ENCODE data around the gene RHBDD3. TPM values are rescaled to one million over a fixed set of nuclear protein-coding genes. Genes with fewer than 3 reads are reported as not detected.

Gene RHBDD3
- total RNA-seq, 1 experiment from 2014 or later = 49.6 TPM

DNA sequence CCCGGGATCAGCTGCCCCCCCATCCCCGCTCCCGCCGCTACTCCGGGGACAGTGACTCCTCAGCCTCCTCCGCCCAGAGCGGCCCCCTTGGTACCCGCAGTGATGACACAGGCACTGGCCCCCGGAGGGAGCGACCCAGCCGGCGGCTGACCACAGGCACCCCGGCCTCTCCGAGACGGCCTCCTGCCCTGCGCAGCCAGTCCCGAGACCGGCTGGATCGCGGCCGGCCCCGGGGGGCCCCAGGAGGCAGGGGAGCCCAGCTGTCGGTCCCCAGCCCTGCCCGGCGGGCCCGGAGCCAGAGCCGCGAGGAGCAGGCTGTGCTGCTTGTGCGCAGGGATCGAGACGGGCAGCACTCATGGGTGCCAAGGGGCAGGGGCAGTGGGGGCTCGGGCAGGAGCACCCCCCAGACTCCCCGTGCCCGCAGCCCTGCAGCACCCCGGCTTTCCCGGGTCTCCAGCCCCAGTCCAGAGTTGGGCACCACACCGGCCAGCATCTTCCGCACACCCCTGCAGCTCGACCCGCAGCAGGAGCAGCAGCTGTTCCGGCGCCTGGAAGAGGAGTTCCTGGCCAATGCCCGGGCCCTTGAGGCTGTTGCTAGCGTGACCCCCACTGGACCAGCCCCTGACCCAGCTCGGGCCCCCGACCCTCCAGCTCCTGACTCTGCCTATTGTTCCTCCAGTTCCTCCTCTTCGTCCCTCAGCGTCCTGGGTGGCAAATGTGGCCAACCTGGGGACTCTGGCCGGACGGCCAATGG is 43.9 kb upstream of the RHBDD3 start:
- H3K4me3 Mint-ChIP-seq (ENCODE audit: unreplicated experiment) = no peak overlapping the region
- H3K27me3 Mint-ChIP-seq (ENCODE audit: insufficient read depth, unreplicated experiment) = peaks cover 12% of the 10 kb centered on the region
- CTCF ChIA-PET = no interaction called here
- H3K4me3 ChIP-seq (ENCODE audit: low read depth, low read length) = no peak overlapping the region
- BruUV-seq (replicated peaks) = no TSS peak
- peaks cover 36% of the 10 kb centered on the region for H3K4me1 ChIP-seq
- DNase-seq = peak in 1 of 2 experiments; percentile 34
- no peaks in the 10 kb centered on the region for H3K9me3 ChIP-seq
- H3K9me3 Mint-ChIP-seq (ENCODE audit: unreplicated experiment) = no peaks in the 10 kb centered on the region
- H3K27ac Mint-ChIP-seq (ENCODE audit: unreplicated experiment) = no peak overlapping the region
- peaks cover 14% of the 10 kb centered on the region for H3K36me3 Mint-ChIP-seq (ENCODE audit: insufficient read depth, unreplicated experiment)
- intact Hi-C loops (cut with micrococcal nuclease; ENCODE audit: unreplicated experiment) = no loop called here
- POLR2A ChIA-PET = no interaction called here
- H3K36me3 ChIP-seq (ENCODE audit: control insufficient read depth, insufficient read depth, low read length) = 0 out of 2 replicates have a peak, but pooled peaks cover 1% of the 10 kb centered on the region
- H3K27me3 ChIP-seq (replicated peaks; ENCODE audit: control insufficient read depth, insufficient read depth, low read length) = no peaks in the 10 kb centered on the region; the same call in none of the 2 replicates
- TF ChIP-seq, protein P1, sequence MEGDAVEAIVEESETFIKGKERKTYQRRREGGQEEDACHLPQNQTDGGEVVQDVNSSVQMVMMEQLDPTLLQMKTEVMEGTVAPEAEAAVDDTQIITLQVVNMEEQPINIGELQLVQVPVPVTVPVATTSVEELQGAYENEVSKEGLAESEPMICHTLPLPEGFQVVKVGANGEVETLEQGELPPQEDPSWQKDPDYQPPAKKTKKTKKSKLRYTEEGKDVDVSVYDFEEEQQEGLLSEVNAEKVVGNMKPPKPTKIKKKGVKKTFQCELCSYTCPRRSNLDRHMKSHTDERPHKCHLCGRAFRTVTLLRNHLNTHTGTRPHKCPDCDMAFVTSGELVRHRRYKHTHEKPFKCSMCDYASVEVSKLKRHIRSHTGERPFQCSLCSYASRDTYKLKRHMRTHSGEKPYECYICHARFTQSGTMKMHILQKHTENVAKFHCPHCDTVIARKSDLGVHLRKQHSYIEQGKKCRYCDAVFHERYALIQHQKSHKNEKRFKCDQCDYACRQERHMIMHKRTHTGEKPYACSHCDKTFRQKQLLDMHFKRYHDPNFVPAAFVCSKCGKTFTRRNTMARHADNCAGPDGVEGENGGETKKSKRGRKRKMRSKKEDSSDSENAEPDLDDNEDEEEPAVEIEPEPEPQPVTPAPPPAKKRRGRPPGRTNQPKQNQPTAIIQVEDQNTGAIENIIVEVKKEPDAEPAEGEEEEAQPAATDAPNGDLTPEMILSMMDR (IDR thresholded peaks at IDR 0.05; ENCODE audit: insufficient read depth in 1 of 2, low read depth in 1 of 2, low read length in 1 of 2, severe bottlenecking in 1 of 2, unreplicated experiment in 1 of 2) = no peak
- H3K4me1 Mint-ChIP-seq (ENCODE audit: low read depth, unreplicated experiment) = peaks cover 12% of the 10 kb centered on the region

DNA sequence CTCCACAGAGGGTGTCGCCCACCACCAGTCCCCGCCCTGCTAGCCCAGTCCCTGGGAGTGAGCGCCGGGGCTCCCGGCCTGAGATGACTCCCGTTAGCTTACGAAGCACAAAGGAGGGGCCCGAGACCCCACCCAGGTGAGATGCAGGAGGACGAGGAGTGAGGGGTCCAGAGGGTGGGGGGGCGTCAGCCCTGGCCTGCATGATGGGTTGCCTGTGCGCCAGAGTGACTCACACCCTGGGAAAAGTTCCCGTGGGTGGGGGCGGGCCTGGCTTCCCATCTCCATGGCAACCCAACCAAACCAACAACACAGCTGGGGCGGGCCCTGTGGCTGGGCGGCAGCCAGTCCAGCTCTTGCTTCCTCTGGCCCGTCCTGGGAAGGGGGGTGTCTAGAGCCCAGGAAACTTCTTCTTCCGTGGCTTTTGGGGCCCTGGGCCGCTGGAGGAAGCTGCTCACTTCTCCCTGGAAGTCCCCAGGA is 43.1 kb upstream of the RHBDD3 start:
- Mint-ChIP-seq H3K4me1 (ENCODE audit: low read depth, unreplicated experiment) (peaks cover 12% of the 10 kb centered on the region), H3K4me3 (ENCODE audit: unreplicated experiment) (no peak overlapping the region), H3K27ac (ENCODE audit: unreplicated experiment) (no peak overlapping the region), H3K9me3 (ENCODE audit: unreplicated experiment) (no peaks in the 10 kb centered on the region), H3K27me3 (ENCODE audit: insufficient read depth, unreplicated experiment) (peaks cover 9% of the 10 kb centered on the region), H3K36me3 (ENCODE audit: insufficient read depth, unreplicated experiment) (peaks cover 20% of the 10 kb centered on the region)
- POLR2A ChIA-PET = no interaction called here
- no TSS peak for BruUV-seq (replicated peaks)
- Histone ChIP-seq H3K4me1 (peaks cover 36% of the 10 kb centered on the region), H3K9me3 (no peaks in the 10 kb centered on the region), H3K4me3 (ENCODE audit: low read depth, low read length) (no peak overlapping the region), H3K27me3 (replicated peaks; ENCODE audit: control insufficient read depth, insufficient read depth, low read length) (no peaks in the 10 kb centered on the region; the same call in 1 of the 2 replicates), H3K36me3 (ENCODE audit: control insufficient read depth, insufficient read depth, low read length) (0 out of 2 replicates have a peak, but pooled peaks cover 1% of the 10 kb centered on the region)
- intact Hi-C loops (cut with micrococcal nuclease; ENCODE audit: unreplicated experiment) = no loop called here
- peak; percentile 79 to 83 for DNase-seq
- CTCF ChIA-PET = no interaction called here
- TF ChIP-seq, protein P1 (IDR thresholded peaks at IDR 0.05; ENCODE audit: insufficient read depth in 1 of 2, low read depth in 1 of 2, low read length in 1 of 2, severe bottlenecking in 1 of 2, unreplicated experiment in 1 of 2) = no peak

DNA sequence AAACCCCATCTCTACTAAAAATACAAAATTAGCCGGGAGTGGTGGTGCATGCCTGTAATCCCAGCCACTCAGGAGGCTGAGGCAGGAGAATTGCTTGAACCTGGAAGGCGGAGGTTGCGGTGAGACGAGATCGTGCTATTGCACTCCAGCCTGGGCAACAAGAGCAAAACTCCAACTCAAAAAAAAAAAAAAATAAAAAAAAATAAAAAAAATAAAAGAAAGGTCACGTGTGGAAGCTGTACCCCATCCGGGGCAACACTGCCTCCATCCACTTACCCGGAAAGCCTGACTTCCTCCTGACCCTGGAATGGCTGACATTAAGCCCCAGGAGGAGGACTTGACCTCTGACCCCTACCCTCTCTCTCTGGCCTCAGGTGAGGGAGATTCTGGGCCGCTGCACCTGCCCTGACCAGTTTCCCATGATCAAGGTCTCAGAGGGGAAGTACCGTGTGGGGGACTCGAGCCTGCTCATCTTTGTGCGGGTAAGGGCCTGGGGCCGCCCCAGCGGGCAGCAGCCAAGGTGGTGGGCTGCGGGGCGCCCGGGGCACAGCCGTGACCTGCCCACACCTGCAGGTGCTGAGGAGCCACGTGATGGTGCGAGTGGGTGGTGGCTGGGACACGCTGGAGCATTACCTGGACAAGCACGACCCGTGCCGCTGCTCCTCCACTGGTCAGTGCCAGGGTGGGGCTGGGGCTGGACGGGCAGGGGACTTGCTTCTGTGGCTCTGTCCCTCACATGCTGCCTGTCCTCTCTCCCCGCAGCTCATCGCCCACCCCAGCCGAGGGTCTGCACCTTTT is 42.5 kb upstream of the RHBDD3 start:
- DNase-seq = peak; percentile 35 to 53
- 0 out of 2 replicates have a peak, but pooled peaks cover 1% of the 10 kb centered on the region for H3K36me3 ChIP-seq (ENCODE audit: control insufficient read depth, insufficient read depth, low read length)
- H3K4me1 ChIP-seq = peaks cover 36% of the 10 kb centered on the region
- peaks cover 12% of the 10 kb centered on the region for H3K4me1 Mint-ChIP-seq (ENCODE audit: low read depth, unreplicated experiment)
- CTCF ChIA-PET = no interaction called here
- no peaks in the 10 kb centered on the region; the same call in 1 of the 2 replicates for H3K27me3 ChIP-seq (replicated peaks; ENCODE audit: control insufficient read depth, insufficient read depth, low read length)
- POLR2A ChIA-PET = no interaction called here
- no peaks in the 10 kb centered on the region for H3K9me3 Mint-ChIP-seq (ENCODE audit: unreplicated experiment)
- no peak overlapping the region for H3K4me3 ChIP-seq (ENCODE audit: low read depth, low read length)
- no TSS peak for BruUV-seq (replicated peaks)
- TF ChIP-seq, protein P1 (IDR thresholded peaks at IDR 0.05; ENCODE audit: insufficient read depth in 1 of 2, low read depth in 1 of 2, low read length in 1 of 2, severe bottlenecking in 1 of 2, unreplicated experiment in 1 of 2) = no peak
- no peak overlapping the region for H3K27ac Mint-ChIP-seq (ENCODE audit: unreplicated experiment)
- no peaks in the 10 kb centered on the region for H3K9me3 ChIP-seq
- H3K27me3 Mint-ChIP-seq (ENCODE audit: insufficient read depth, unreplicated experiment) = peaks cover 9% of the 10 kb centered on the region
- H3K36me3 Mint-ChIP-seq (ENCODE audit: insufficient read depth, unreplicated experiment) = peaks cover 23% of the 10 kb centered on the region
- intact Hi-C loops (cut with micrococcal nuclease; ENCODE audit: unreplicated experiment) = no loop called here
- no peak overlapping the region for H3K4me3 Mint-ChIP-seq (ENCODE audit: unreplicated experiment)

Measured in Caco-2 (cell line).